Tongue (tissue), 2 donors: ENCODE data around the gene PRTFDC1. TPM values are rescaled to one million over a fixed set of nuclear protein-coding genes. Genes with fewer than 3 reads are reported as not detected.
"Not testable (repeated sequence)": the region's sequence is repeated elsewhere in the genome, so short reads cannot be mapped to it uniquely, and the experiment has no call there.

Source experiments
- DNase-seq: peaks from one replicate; pipeline ENCODE4 v3.0.0-alpha.2; 2015
- total RNA-seq: library from RNA; depleted of rRNA; stranded (reverse); fragments of >200 nt; gene quantifications from one replicate; pipeline ENCODE4 v1.2.3, GENCODE V29; 2014

The PRTFDC1 gene
- total RNA-seq, 1 donor from 2014 or later, result 15.4 TPM

GRCh38 chr10:24930427-24930826 is 22.0 kb downstream of the PRTFDC1 start:
- no peak for DNase-seq

- no peak for DNase-seq
Measured at GRCh38 chr10:24929904-24930303, 22.5 kb downstream of the PRTFDC1 start.

- no peak for DNase-seq
Measured at GRCh38 chr10:24929056-24929544, 23.3 kb downstream of the PRTFDC1 start.

DNA sequence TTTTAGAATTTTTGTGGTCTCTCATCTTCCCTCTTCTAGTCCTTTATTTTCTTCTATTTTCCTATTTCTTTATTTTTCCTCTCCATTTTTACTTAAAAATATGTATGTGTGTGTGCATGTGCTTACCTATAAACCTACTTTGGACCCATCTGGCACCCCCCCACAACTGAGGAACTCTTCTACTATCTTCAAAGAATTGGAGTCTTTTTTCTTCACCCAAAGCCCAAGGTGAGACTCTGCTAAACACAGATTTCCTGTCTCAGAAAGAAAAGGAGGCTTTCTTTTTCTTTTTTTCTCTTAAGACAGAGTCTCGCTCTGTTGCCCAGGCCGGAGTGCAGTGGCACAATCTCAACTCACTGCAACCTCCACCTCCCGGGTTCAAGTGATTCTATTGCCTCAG is 24.2 kb downstream of the PRTFDC1 start:
- DNase-seq, result no peak

GRCh38 chr10:24926557-24926956 is 25.8 kb downstream of the PRTFDC1 start:
- no peak for DNase-seq

DNA sequence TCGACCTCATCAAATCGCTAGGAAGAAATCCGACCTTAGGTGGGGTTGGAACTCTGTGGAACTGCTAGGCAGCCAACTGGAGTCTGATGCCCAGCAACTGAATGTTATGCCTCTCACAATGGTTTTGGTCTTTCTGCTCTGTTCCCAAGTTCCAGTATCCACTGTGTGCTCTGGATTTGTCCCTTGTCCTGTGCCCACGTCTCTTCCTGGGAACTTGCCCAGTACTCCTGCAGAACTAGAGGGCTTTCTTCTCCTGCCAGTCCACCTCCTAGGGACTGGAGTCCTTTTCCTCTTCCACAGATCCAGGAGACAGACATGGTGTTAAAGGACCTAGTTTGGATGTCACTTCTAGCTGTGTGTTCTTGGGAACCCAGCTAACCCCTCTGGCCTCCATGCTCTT is 26.6 kb downstream of the PRTFDC1 start:
- no peak for DNase-seq

GRCh38 chr10:24924483-24924882 is 27.9 kb downstream of the PRTFDC1 start:
- DNase-seq, result not testable (repeated sequence)

- not testable (repeated sequence) for DNase-seq
Measured at GRCh38 chr10:24922222-24922868, 30.1 kb downstream of the PRTFDC1 start.

DNA sequence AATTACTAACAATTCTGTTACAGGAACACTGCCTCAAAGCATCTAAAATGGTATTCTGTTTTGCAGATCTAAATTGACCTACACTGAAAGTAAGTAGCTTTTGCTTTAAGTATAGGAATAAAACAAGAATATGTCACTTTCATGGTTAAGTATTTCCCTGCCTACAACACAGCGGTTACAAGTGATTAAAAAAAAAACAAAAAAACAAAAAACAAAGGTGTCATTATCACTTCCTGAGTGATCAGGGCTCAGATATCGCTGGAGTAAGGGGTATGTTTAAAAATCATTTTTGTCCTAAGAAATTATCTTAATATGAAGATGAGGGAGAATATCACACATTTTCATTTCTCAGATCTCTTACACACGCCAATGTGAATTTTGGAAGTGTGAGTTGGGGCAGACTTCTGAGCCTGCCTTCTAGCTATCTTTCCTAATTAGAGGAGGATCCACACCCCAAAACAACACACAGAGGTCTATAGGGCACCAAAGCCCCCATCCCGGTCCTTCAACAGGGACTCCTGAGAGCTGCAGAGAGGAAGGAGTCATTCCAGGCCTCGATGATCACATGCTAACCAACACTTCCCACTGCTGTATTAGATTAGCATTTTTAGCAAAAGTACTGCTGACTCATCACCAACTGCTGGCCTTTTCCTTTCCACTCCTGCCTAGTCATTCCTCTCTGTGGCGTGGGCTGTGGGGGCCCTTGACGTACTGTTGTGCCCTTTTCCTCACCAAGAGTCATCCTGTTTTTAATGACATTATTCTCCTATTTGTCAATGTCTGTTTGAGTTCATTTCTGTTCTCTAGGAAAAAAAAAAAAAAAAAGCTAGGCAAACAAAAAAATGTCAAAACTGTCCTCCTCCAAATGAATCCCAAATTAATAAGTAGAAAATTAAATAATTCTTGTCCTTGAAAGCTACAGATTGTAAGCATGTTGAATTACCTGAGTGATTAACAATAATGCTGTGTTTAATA is 31.2 kb downstream of the PRTFDC1 start:
- DNase-seq, result peak; percentile 24

DNA sequence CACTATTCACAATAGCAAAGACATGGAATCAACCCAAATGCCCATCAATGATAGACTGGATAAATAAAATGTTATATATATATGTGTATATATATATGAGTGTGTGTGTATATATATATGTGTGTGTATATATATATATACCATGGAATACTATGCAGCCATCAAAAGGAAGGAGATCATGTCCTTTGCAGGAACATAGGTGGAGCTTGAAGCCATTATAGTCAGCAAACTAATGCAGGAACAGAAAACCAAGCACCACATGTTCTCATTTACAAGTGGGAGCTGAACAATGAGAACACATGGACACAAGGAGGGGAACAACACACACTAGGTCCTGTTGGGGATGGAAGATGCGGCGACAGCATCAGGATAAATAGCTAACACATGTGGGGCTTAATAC is 32.2 kb downstream of the PRTFDC1 start:
- not testable (repeated sequence) for DNase-seq

GRCh38 chr10:24919629-24920028 is 32.8 kb downstream of the PRTFDC1 start:
- not testable (repeated sequence) for DNase-seq

DNA sequence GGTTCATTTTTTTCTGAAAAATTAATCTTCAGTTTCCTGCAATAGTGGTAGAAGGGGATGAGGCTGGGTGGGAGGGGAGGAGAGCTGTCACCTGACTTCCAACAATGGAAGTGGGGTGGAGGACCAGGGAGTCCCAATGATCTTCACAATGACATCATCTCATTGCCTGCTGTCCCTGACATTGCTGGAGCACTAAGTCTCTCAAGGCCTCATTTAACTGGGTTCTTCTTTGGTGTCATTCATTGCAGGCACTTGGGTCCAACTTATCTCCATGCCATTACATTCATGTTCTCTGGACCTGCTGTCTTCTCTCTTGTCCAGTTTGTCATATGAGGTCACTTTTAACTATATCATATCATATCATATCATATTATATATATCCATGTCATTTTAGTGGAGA is 34.4 kb downstream of the PRTFDC1 start:
- DNase-seq, result no peak

DNA sequence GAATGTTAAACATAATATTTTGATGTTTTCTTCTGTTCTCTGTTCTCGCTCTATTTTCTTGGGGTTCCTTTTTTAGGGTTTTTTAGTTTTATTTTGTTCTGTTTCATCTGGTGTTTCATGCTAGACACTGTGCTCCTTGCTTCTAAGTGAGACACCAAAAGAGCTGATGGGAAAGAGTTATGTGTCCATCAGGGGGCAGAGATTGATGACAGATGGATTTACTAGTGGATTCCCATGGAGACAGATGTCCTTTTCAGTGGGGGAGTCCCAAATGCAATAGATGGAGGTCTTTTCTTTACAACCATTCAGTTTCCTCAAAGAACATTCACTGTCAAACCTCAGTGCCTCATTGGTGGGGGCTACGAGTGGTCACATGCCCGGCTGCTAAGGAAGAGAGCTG is 34.9 kb downstream of the PRTFDC1 start:
- no peak for DNase-seq

DNA sequence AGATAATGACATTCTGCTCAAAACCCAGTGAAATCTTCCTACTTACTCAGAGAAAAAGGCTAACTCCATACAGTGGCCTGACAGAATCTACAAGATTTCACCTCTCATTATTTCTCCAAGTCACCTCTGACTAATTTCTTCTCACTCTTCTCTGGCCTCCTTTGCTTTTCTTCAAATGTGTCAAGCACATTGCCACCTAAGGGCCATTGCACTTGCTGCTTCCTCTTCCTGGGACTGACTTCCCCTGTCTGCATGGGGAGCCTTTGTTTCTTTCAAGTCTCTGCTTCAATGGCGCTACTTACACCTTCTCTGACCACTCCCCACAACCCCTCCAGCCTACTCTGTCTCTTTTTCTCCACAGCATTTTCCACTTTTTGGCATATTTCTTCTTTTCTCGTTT is 36.0 kb downstream of the PRTFDC1 start:
- DNase-seq, result no peak

- DNase-seq, result no peak
Measured at GRCh38 chr10:24915304-24915703, 37.1 kb downstream of the PRTFDC1 start.

GRCh38 chr10:24914148-24914547 is 38.3 kb downstream of the PRTFDC1 start:
- no peak for DNase-seq

DNA sequence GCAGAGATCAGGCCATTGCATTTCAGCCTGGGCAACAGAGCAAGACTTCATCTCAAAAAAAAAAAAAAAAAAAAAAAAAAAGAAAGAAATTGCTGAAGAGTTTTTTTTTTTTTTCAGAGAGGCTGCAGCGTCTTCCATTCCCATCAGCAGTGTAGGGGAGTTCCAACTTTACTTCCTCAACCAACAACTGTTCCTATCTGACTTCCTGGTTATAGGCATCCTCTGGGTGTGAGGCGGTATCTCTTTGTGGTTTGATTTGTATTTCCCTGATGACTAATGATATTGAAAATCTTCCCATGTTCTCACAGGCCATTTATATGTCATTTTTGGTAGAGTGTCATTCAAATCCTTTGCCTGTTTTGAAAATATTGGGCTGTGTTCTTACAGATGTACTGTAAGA is 40.2 kb downstream of the PRTFDC1 start:
- DNase-seq, result no peak

DNA sequence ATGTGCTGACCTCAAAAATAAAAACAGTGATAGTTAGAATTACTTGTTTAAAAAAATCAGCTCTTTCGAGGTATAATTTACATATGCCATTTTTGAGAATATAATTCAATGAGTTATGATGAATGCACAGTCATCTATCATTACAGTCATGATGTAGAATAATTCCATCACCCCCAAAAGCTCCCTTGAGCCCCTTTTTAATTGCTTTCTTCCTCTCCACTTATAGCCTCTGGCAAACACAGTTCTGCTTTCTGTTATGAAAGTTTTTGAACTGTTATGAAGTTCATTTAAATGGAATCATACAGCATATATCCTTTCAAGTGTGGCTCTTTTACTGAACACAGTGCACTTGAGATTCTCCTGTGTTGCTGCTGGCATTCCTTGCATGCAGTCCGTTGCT is 41.4 kb downstream of the PRTFDC1 start:
- no peak for DNase-seq

- no peak for DNase-seq
Measured at GRCh38 chr10:24910574-24910973, 41.8 kb downstream of the PRTFDC1 start.

DNA sequence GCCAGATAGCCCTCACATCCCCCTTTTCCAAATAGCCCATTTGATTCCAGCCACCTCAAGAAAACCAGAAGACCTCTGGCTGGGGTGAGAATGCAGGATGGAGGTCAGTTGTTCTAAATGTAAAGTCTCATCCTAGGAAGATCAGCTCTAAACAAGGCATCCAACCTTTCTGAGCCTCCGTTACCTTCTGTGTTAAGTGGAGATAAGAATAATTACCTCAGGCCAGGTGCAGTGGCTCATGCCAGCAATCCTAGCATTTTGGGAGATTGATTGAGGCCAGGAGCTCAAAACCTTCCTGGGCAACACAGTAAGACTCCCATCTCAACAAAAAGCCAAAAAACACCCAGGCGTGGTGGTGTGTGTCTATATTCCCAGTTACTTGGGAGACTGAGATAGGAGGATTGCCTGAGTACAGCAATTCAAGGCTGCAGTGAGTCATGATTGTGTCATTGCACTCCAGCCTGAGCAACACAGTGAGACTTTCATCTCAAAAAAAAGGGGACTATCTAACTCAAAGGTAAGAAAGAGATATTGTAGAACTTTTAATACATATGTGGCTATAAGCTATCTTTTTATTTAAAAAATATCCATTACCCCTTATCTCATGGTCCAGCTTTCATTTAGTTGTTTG is 43.5 kb downstream of the PRTFDC1 start:
- DNase-seq, result no peak

DNA sequence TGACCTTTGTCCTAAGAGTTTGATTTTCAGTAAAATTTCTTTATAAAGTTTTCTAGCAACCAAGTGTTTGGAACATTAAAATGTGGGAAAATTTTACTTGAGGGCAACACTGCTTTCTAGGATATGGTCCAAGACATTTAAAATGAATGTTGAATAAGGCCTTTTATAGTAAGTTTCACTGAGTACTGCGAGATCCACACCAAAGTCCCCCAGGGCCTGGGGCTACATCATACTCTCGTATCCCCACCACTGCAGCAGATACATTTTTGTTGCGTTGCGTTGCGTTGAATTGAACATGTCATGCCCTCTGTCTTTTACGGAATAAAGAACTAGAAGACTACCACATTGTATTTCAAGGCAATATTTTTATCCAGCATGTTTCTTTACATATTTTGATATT is 44.5 kb downstream of the PRTFDC1 start:
- no peak for DNase-seq

GRCh38 chr10:24906372-24906771 is 46.0 kb downstream of the PRTFDC1 start:
- DNase-seq, result no peak

DNA sequence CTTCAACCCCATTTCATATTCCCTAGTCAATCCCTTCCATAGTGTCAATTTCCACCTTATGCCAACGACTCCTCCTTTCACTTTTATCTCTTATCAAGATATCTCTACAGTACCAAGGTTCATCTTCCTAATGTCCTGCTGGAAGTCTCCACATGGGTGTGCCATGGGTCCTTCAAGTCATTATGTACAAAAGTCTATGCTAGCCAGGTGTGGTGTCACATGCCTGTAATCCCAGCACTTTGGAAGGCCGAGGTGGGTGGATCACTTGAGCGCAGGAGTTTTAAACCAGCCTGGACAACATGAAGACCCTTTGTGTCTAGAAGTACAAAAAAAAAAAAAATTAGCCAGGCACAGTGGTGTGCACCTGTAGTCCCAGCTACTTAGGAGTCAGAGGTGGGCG is 47.6 kb downstream of the PRTFDC1 start:
- DNase-seq, result no peak
